Fibroblast of mammary gland (primary cell): ENCODE data around the gene BCL2.
A peak's percentile ranks its signal among the peaks of the same experiment; 100 is the strongest.

ENCODE experiments used
- DNase-seq: peaks from one replicate; pipeline ENCODE4 v3.0.0-alpha.2; 2010; ENCODE audit warnings: low read depth
- H3K4me3 ChIP-seq: 2 replicates; pipeline ENCODE4 v1.5.1; 2011; ENCODE audit warnings: low read depth, mild to moderate bottlenecking, low read length, moderate library complexity; ENCODE audit not compliant: control insufficient read depth
- CTCF ChIP-seq: conservative IDR thresholded peaks from 2 replicates; pipeline ENCODE4 v1.5.1; 2011; ENCODE audit warnings: low read depth, low read length, inconsistent platforms; ENCODE audit not compliant: control insufficient read depth, insufficient read depth

BCL2 gene

GRCh38 chr18:63320123-63320974 is 780 bp upstream of the BCL2 start:
- peak; percentile 81 for DNase-seq

GRCh38 chr18:63318889-63319382 is 633 bp downstream of the BCL2 start:
- H3K4me3 ChIP-seq: peak overlapping the region; percentile 79
- TF ChIP-seq CTCF: no peak
- DNase-seq: no peak

More at GRCh38 chr18:63320123-63320974, 780 bp upstream of the BCL2 start:
- H3K4me3 ChIP-seq: peak overlapping the region; percentile 48
- no peak for TF ChIP-seq CTCF

- peak overlapping the region; percentile 79 for H3K4me3 ChIP-seq
- no peak for DNase-seq
- TF ChIP-seq CTCF: peak; percentile 43
Measured at GRCh38 chr18:63317982-63318888, 1.3 kb downstream of the BCL2 start.

GRCh38 chr18:63317556-63317946 is 2.0 kb downstream of the BCL2 start:
- no peak for DNase-seq
- peak overlapping the region; percentile 36 for H3K4me3 ChIP-seq
- no peak for TF ChIP-seq CTCF

GRCh38 chr18:63316612-63317555 is 2.7 kb downstream of the BCL2 start:
- TF ChIP-seq CTCF: no peak
- no peak overlapping the region for H3K4me3 ChIP-seq

GRCh38 chr18:63315876-63316275 is 3.7 kb downstream of the BCL2 start:
- DNase-seq: no peak
- no peak overlapping the region for H3K4me3 ChIP-seq
- TF ChIP-seq CTCF: no peak

More at GRCh38 chr18:63316612-63317555, 2.7 kb downstream of the BCL2 start:
- no peak for DNase-seq
